GM12878 (cell line): Measurements from ENCODE around the gene FSD1L. TPM values are rescaled to one million over a fixed set of nuclear protein-coding genes. Genes with fewer than 3 reads are reported as not detected.

ENCODE experiments used
- ATAC-seq: fragments of 200-7000 bp; cut with Tn5 transposase; 3 replicates; pipeline ENCODE4 v1.9.1; 2020; ENCODE audit warnings: mild to moderate bottlenecking, moderate library complexity
- BruUV-seq: library from RNA; stranded (reverse); fragments of 400-500 nt; replicated peaks from 2 replicates; lab custom pipeline; 2021; lab: Mats Ljungman, UMichigan
- CTCF ChIA-PET: fragments of 300-600 bp; sonication (Branson Sonifier 250); formaldehyde crosslinking; extraction: SDS; loops from one replicate; lab custom pipeline; 2021; ENCODE audit warnings: inconsistent platforms; lab: Yijun Ruan, JAX
- POLR2A ChIA-PET: fragments of 350-600 bp; formaldehyde crosslinking; extraction: SDS; loops from one replicate; lab custom pipeline; 2021; ENCODE audit warnings: inconsistent platforms; lab: Charles Lee
- RAD21 ChIA-PET: fragments of 300-600 bp; sonication (Branson Sonifier 250); formaldehyde crosslinking; loops from one replicate; lab custom pipeline; 2023; ENCODE audit warnings: antibody characterized with exemption; ENCODE audit not compliant: unreplicated experiment; lab: Charles Lee
- SMC1A ChIA-PET: fragments of 300-600 bp; sonication (Branson Sonifier 250); formaldehyde crosslinking; loops from one replicate; lab custom pipeline; 2023; ENCODE audit not compliant: unreplicated experiment, uncharacterized antibody; lab: Charles Lee
- DNase-seq: peaks from one replicate; pipeline ENCODE4 v3.0.0-alpha.2; 2011; ENCODE audit warnings: low read depth, low spot score
- FAIRE-seq: peaks from 3 replicates; lab custom pipeline; 2011; peaks lifted over from hg19 to GRCh38; lab: Jason Lieb, UNC
- H2AFZ ChIP-seq: 2 replicates; pipeline ENCODE4 v1.6.0; 2011; ENCODE audit warnings: low read depth, low read length, control low read depth; ENCODE audit not compliant: control insufficient read depth
- H3K27ac ChIP-seq: 2 replicates; pipeline ENCODE4 v1.5.1; 2011; ENCODE audit warnings: control low read depth; ENCODE audit not compliant: control insufficient read depth, insufficient read depth
- H3K27me3 ChIP-seq, 2 experiments: replicated peaks in 1 of 2; 2 replicates each; pipeline versions ENCODE4 v1.6.0 to v1.6.1; 2011; ENCODE audit warnings: low read length in 1 of 2; ENCODE audit not compliant: control insufficient read depth in 2 of 2, insufficient read depth in 2 of 2
- H3K36me3 ChIP-seq, 2 experiments: 2 replicates each; pipeline ENCODE4 v1.5.1; 2011; ENCODE audit warnings: low read length in 1 of 2; ENCODE audit not compliant: control insufficient read depth in 2 of 2, insufficient read depth in 2 of 2
- H3K4me1 ChIP-seq: 2 replicates; pipeline ENCODE4 v1.6.1; 2011; ENCODE audit warnings: mild to moderate bottlenecking, low read length, moderate library complexity, mixed read lengths; ENCODE audit not compliant: control insufficient read depth, insufficient read depth
- H3K4me2 ChIP-seq: 2 replicates; pipeline ENCODE4 v1.6.0; 2011; ENCODE audit warnings: control low read depth; ENCODE audit not compliant: control insufficient read depth, insufficient read depth
- H3K4me3 ChIP-seq: fragments of 200-600 bp; sonication (generic); 2 replicates; pipeline ENCODE4 v1.5.1; 2016
- H3K79me2 ChIP-seq: 2 replicates; pipeline ENCODE4 v1.6.0; 2011; ENCODE audit warnings: low read length; ENCODE audit not compliant: control insufficient read depth, insufficient read depth
- H3K9ac ChIP-seq: 2 replicates; pipeline ENCODE4 v1.8.0; 2011; ENCODE audit warnings: low read length, control low read depth, mixed read lengths; ENCODE audit not compliant: control insufficient read depth, insufficient read depth
- H3K9me3 ChIP-seq: replicated peaks from 3 replicates; pipeline ENCODE4 v1.5.1; 2011; ENCODE audit warnings: mild to moderate bottlenecking, low read length; ENCODE audit not compliant: control insufficient read depth, insufficient read depth
- H4K20me1 ChIP-seq: 2 replicates; pipeline ENCODE4 v1.6.0; 2011; ENCODE audit not compliant: control insufficient read depth, insufficient read depth
- IKZF2 ChIP-seq, 2 experiments: fragments of 450-650 bp; IDR thresholded peaks; 2 replicates each; pipeline ENCODE4 v1.6.1; 2017; ENCODE audit warnings: mild to moderate bottlenecking in 2 of 2, moderate library complexity in 2 of 2
- NRF1 ChIP-seq: conservative IDR thresholded peaks from 2 replicates; pipeline ENCODE4 v1.6.1; 2011; ENCODE audit warnings: mild to moderate bottlenecking, low read depth, low read length, improper control_type of control experiment
- POU2F2 ChIP-seq: IDR thresholded peaks from 3 replicates; pipeline ENCODE4 v1.6.1; 2011; ENCODE audit warnings: low read depth, mild to moderate bottlenecking, low read length, borderline replicate concordance
- RCOR1 ChIP-seq: conservative IDR thresholded peaks from 2 replicates; pipeline ENCODE4 v1.6.1; 2012; ENCODE audit warnings: low read depth, low read length, improper control_type of control experiment
- RELA ChIP-seq: fragments of 450-650 bp; IDR thresholded peaks from 2 replicates; pipeline ENCODE4 v1.8.0; 2014; ENCODE audit warnings: borderline replicate concordance; ENCODE audit not compliant: partially characterized antibody
- RUNX3 ChIP-seq: IDR thresholded peaks from 2 replicates; pipeline ENCODE4 v1.6.1; 2012; ENCODE audit warnings: low read length, inconsistent platforms
- SIN3A ChIP-seq: IDR thresholded peaks from 2 replicates; pipeline ENCODE4 v1.6.1; 2012; ENCODE audit warnings: low read depth, low read length, improper control_type of control experiment
- SRF ChIP-seq, 2 experiments: IDR thresholded peaks; 2 replicates each; pipeline ENCODE4 v1.6.1; 2011; ENCODE audit warnings: low read depth in 2 of 2, low read length in 2 of 2, mild to moderate bottlenecking in 1 of 2, moderate library complexity in 1 of 2
- YY1 ChIP-seq: IDR thresholded peaks from 2 replicates; pipeline ENCODE4 v1.6.1; 2011; ENCODE audit warnings: low read depth, mild to moderate bottlenecking, low read length
- WGBS: methylation state at CpG from one replicate; pipeline ENCODE4 v1.1.6; 2016; ENCODE audit warnings: low lambda C conversion rate; ENCODE audit not compliant: insufficient replicate concordance, insufficient coverage; ENCODE audit errors: missing lambda C conversion rate; 5-methylcytosine and 5-hydroxymethylcytosine counted together
- in situ Hi-C: fragments of 300-500 bp; cut with MboI; formaldehyde crosslinking; loops from 9 replicates; pipeline ENCODE4 v1.14.3; 2018; ENCODE audit warnings: mixed read lengths
- intact Hi-C: fragments of 100-400 bp; cut with micrococcal nuclease; formaldehyde crosslinking; loops from one replicate; pipeline ENCODE4 v1.14.2; 2022; ENCODE audit not compliant: unreplicated experiment
- polyA plus RNA-seq, 11 experiments: library from polyadenylated mRNA; depleted of rRNA in 4 of 11; unstranded in 6 of 11; stranded (reverse) in 5 of 11; fragments of >200 nt; fragmentation: Nextera tagmentation in 4 of 11; fragmentation: Illumina TruSeq in 1 of 11; extraction: Ambion mirVana in 4 of 11; extraction: Trizol in 1 of 11; gene quantifications; 1 replicate in 1 of 11; 2 replicates in 10 of 11; pipeline versions ENCODE4 v1.2.1 to v1.2.3, GENCODE V29; 2011 to 2016; ENCODE audit warnings: inconsistent platforms in 2 of 11, missing spikeins in 2 of 11, low read depth in 1 of 11
- total RNA-seq, 4 experiments: library from RNA; depleted of rRNA in 3 of 4; stranded (reverse); fragments of >200 nt in 3 of 4; fragmentation: Illumina TruSeq in 1 of 4; extraction: Trizol in 1 of 4; gene quantifications; 2 replicates each; pipeline versions ENCODE4 v1.2.1 to v1.2.3, GENCODE V29; 2013 to 2021
- TF ChIP-seq, protein P1 (sequence below): fragments of 450-650 bp; IDR thresholded peaks from 2 replicates; pipeline ENCODE4 v1.6.1; 2017; ENCODE audit warnings: mild to moderate bottlenecking, moderate library complexity
- TF ChIP-seq, protein P2 (sequence below): fragments of 450-650 bp; IDR thresholded peaks from 2 replicates; pipeline ENCODE4 v1.6.1; 2016; ENCODE audit warnings: mild to moderate bottlenecking
- TF ChIP-seq, protein P3 (sequence below): fragments of 450-650 bp; IDR thresholded peaks from 2 replicates; pipeline ENCODE4 v1.6.1; 2016; ENCODE audit warnings: mild to moderate bottlenecking
- TF ChIP-seq, protein P4 (sequence below): IDR thresholded peaks from 2 replicates; pipeline ENCODE4 v1.6.1; 2012; ENCODE audit warnings: low read length, inconsistent platforms

Gene FSD1L
- total and polyA plus RNA-seq, 10 of the 15 experiments (the other 5 are each of a cell fraction or from before 2014, with no cell fraction given), result 11.9 to 52.4 (median 17.0) TPM

DNA sequence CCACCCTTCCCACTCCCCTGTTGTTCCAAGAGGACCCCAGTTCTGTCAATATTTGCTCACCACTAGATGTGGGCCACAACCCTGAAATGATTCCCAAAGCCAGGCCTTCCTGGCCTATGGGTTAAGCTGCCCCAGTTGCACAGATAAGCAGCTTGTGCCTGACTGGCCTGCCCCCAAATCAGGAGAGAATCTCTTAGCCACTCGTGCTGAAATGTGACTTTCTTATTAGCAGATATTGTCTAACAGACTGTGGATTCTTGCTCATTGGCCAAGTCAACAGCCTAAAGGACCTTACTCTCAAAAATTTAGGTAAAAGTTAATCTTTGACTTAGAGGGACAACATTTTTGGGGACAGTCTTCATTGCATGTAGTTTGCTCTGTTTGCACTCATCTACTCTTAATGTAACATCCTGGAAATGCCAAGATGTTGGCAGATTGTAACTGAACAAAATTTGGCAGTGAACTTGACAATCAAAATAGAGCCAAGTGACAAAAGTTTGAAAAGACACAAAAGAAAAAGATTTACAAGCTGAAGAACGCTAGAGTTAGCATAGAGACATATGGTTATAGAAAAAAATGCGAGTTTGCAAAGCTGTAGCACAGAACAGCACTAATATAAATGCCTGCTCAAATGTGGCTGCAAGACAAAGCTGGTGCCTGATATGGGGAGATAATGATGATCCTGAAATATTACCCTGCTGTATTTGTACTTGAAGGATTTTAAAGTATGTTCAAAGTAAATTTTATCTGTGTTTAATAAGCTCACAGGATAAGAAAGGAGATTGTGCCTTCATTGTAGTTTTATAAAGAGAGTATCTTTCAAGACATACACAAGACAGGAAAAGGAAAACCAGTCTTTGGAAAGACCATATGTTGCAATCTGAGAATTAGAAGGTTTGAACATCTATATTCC, 29.0 kb upstream of the FSD1L start:
- in situ Hi-C loops, result loop anchor here (5.0 kb wide), 3 partner anchors 262 to 642 kb away; no protein-coding TSS in a partner anchor
- intact Hi-C loops, result loop anchor here (5.0 kb wide), 1 partner anchor 492 kb away; the partner anchor contains the start of gene ABCA1
- ATAC-seq (no peak), FAIRE-seq (no peak), DNase-seq (no peak)
- no peaks in the 10 kb centered on the region for H3K79me2 ChIP-seq
- ChIA-PET RAD21 (interaction anchor here (0.8 to 1.7 kb wide), 6 partner anchors 88 to 556 kb away, joined by 3 to 6 read pairs (median 3); partner anchors contain the start of genes FKTN and SLC44A1), CTCF (interaction anchor here (1.0 to 7.3 kb wide), 8 partner anchors 10 to 556 kb away, joined by 3 to 66 read pairs (median 4); no protein-coding TSS in a partner anchor), SMC1A (interaction anchor here (0.6 to 3.1 kb wide), 6 partner anchors 10 to 639 kb away, joined by 3 to 10 read pairs (median 4); no protein-coding TSS in a partner anchor), POLR2A (interaction anchor here (0.6 kb wide), 2 partner anchors 357 to 1511 kb away, joined by 3 read pairs; no protein-coding TSS in a partner anchor)
- no peak overlapping the region for H3K4me2 ChIP-seq
- H2AFZ ChIP-seq, result no peak overlapping the region
- no peak for TF ChIP-seq YY1
- TF ChIP-seq IKZF2 (IDR thresholded peaks at IDR 0.05), result no peak
- TF ChIP-seq POU2F2, result no peak
- TF ChIP-seq, protein P1, sequence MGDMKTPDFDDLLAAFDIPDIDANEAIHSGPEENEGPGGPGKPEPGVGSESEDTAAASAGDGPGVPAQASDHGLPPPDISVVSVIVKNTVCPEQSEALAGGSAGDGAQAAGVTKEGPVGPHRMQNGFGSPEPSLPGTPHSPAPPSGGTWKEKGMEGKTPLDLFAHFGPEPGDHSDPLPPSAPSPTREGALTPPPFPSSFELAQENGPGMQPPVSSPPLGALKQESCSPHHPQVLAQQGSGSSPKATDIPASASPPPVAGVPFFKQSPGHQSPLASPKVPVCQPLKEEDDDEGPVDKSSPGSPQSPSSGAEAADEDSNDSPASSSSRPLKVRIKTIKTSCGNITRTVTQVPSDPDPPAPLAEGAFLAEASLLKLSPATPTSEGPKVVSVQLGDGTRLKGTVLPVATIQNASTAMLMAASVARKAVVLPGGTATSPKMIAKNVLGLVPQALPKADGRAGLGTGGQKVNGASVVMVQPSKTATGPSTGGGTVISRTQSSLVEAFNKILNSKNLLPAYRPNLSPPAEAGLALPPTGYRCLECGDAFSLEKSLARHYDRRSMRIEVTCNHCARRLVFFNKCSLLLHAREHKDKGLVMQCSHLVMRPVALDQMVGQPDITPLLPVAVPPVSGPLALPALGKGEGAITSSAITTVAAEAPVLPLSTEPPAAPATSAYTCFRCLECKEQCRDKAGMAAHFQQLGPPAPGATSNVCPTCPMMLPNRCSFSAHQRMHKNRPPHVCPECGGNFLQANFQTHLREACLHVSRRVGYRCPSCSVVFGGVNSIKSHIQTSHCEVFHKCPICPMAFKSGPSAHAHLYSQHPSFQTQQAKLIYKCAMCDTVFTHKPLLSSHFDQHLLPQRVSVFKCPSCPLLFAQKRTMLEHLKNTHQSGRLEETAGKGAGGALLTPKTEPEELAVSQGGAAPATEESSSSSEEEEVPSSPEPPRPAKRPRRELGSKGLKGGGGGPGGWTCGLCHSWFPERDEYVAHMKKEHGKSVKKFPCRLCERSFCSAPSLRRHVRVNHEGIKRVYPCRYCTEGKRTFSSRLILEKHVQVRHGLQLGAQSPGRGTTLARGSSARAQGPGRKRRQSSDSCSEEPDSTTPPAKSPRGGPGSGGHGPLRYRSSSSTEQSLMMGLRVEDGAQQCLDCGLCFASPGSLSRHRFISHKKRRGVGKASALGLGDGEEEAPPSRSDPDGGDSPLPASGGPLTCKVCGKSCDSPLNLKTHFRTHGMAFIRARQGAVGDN, result no peak
- TF ChIP-seq, protein P2, sequence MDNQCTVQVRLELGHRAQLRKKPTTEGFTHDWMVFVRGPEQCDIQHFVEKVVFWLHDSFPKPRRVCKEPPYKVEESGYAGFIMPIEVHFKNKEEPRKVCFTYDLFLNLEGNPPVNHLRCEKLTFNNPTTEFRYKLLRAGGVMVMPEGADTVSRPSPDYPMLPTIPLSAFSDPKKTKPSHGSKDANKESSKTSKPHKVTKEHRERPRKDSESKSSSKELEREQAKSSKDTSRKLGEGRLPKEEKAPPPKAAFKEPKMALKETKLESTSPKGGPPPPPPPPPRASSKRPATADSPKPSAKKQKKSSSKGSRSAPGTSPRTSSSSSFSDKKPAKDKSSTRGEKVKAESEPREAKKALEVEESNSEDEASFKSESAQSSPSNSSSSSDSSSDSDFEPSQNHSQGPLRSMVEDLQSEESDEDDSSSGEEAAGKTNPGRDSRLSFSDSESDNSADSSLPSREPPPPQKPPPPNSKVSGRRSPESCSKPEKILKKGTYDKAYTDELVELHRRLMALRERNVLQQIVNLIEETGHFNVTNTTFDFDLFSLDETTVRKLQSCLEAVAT, result no peak
- TF ChIP-seq SIN3A, result no peak
- no peak for TF ChIP-seq RUNX3
- no peak for TF ChIP-seq SRF (IDR thresholded peaks at IDR 0.05; ENCODE audit: low read depth in 2 of 2, low read length in 2 of 2)
- TF ChIP-seq, protein P3, sequence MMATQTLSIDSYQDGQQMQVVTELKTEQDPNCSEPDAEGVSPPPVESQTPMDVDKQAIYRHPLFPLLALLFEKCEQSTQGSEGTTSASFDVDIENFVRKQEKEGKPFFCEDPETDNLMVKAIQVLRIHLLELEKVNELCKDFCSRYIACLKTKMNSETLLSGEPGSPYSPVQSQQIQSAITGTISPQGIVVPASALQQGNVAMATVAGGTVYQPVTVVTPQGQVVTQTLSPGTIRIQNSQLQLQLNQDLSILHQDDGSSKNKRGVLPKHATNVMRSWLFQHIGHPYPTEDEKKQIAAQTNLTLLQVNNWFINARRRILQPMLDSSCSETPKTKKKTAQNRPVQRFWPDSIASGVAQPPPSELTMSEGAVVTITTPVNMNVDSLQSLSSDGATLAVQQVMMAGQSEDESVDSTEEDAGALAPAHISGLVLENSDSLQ, result no peak
- no peak for TF ChIP-seq RELA
- TF ChIP-seq RCOR1, result no peak
- TF ChIP-seq NRF1, result no peak
- TF ChIP-seq, protein P4, sequence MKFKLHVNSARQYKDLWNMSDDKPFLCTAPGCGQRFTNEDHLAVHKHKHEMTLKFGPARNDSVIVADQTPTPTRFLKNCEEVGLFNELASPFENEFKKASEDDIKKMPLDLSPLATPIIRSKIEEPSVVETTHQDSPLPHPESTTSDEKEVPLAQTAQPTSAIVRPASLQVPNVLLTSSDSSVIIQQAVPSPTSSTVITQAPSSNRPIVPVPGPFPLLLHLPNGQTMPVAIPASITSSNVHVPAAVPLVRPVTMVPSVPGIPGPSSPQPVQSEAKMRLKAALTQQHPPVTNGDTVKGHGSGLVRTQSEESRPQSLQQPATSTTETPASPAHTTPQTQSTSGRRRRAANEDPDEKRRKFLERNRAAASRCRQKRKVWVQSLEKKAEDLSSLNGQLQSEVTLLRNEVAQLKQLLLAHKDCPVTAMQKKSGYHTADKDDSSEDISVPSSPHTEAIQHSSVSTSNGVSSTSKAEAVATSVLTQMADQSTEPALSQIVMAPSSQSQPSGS, result no peak
- no peaks in the 10 kb centered on the region for H3K9me3 ChIP-seq
- BruUV-seq, result no TSS peak
- H3K27ac ChIP-seq, result no peak overlapping the region
- H3K36me3 ChIP-seq, result no peaks in the 10 kb centered on the region
- no peak overlapping the region for H3K9ac ChIP-seq
- WGBS, result 93% methylated on average over 3 of the region's 3 CpGs
- H3K4me3 ChIP-seq, result no peak overlapping the region
- H3K4me1 ChIP-seq, result peaks cover 9% of the 10 kb centered on the region
- H3K27me3 ChIP-seq, result no peaks in the 10 kb centered on the region
- no peaks in the 10 kb centered on the region for H4K20me1 ChIP-seq
